Esophagus squamous epithelium (tissue), 4 donors: ENCODE results near the gene CTSH.

Source experiments
- POLR2A ChIP-seq, 4 donors: fragments of 450-650 bp; IDR thresholded peaks; one replicate each; pipeline ENCODE4 v1.6.1; 2017; ENCODE audit warnings: antibody characterized with exemption in 4 of 4, mild to moderate bottlenecking in 4 of 4, moderate library complexity in 3 of 4
- TF ChIP-seq, protein P1 (sequence below), 6 experiments: fragments of 450-650 bp in 4 of 6; fragments of 200-600 bp in 2 of 6; sonication (generic) in 2 of 6; IDR thresholded peaks; one replicate each; pipeline ENCODE4 v1.5.1; 2016 to 2019; ENCODE audit warnings: antibody characterized with exemption in 6 of 6, mild to moderate bottlenecking in 4 of 6, moderate library complexity in 4 of 6

DNA sequence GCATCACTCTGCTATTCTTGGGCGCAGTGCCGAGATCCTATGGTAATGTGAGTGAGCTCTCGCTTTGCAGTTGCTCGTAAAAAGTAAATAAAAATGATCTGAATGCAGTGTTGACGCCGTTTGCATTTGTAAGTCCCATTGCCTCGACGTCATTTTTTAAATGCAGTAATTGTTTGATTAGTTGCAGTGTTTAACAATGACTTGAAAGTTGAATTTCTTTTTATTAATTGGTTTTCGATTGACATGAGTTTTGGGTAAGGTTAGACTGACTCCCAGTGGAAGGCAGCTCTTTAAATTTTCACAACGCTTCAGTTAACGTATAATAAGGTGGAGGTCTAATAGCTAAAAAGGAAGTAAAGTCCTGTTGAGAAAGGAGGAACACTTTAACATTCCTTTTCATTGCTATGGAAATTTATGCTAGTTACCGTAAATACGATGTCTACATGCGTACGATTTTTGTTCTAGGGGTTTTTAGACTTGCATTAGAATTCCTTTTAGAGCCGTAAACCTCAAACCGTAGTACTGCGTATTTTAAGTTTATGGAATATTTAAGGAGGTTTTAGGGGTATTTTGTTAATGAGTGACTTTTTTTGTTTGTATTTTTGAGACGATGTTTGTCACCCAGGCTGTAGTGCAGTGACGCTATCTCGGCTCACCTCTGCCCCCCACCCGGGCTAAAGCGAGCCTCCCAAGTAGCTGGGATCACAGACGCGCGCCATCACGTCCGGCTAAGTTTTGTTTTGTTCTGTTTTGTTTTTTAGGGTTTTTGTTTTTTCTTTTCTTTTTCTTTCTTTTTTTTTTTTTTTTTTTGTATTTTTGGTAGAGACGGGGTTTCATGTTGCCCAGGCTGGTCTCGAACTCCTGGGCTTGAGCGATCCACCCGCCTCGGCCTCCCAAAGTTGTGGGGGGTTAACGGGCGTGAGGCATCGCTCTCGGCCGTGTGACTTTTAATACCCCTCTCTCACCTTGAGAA lies 70.8 kb downstream of the CTSH start:
- TF ChIP-seq POLR2A (IDR thresholded peaks at IDR 0.05): no peak
- TF ChIP-seq, protein P1, sequence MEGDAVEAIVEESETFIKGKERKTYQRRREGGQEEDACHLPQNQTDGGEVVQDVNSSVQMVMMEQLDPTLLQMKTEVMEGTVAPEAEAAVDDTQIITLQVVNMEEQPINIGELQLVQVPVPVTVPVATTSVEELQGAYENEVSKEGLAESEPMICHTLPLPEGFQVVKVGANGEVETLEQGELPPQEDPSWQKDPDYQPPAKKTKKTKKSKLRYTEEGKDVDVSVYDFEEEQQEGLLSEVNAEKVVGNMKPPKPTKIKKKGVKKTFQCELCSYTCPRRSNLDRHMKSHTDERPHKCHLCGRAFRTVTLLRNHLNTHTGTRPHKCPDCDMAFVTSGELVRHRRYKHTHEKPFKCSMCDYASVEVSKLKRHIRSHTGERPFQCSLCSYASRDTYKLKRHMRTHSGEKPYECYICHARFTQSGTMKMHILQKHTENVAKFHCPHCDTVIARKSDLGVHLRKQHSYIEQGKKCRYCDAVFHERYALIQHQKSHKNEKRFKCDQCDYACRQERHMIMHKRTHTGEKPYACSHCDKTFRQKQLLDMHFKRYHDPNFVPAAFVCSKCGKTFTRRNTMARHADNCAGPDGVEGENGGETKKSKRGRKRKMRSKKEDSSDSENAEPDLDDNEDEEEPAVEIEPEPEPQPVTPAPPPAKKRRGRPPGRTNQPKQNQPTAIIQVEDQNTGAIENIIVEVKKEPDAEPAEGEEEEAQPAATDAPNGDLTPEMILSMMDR (IDR thresholded peaks at IDR 0.05): no peak
